ENCODE results near the gene YTHDC1.
"Not testable (repeated sequence)": the region's sequence is repeated elsewhere in the genome, so short reads cannot be mapped to it uniquely, and the experiment has no call there.

The YTHDC1 gene

DNA sequence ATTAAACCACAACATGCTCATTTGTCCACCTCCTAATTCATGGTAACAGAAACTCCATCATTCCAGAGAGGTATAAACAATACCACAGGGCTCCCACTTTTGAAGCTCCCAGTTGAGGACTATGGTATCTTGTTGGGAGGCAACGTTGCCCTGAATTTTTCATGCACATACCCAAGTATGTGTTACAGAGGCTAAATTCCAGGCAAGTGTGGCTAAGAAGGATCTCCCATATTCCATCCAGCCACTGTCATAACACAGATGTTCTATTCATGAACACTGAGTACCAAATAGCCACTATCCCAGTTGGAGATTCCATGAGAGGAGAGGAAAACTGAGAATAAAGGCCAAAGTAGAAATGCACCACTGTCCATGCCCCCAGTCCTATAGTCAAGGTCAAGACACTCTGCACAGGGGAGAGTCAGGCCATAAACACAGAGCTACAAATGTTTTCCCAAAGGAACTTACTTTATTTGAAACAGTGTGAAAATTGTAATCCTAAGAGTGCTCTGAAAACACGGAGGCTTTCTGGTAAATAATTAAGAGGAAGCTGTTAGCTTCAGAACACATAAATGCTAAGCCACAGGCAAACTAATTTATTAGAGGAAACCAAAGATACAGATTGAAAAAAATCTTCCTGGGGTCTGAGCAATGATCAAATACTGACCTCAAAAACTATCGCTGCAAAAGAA lies 62.0 kb downstream of the YTHDC1 start:
- DNase-seq = no peak

DNA sequence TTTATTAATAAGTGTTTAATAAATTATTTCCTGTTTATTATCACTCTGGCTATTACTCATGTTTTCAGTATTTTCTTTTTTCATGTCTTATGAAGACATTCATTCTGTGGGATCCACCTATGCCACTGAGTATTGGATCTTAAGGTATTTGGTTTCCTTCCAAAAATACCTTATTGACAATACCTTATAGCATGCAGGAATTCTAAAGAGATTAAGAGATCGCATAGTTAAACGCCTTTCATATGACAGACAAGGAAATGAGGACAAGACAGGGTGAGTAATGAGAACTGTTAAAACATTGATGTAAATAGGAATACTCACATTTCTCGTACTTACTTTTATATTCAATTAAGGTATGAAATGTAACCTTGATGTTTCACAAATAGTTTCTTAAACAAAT lies 66.2 kb downstream of the YTHDC1 start:
- no peak for DNase-seq

DNA sequence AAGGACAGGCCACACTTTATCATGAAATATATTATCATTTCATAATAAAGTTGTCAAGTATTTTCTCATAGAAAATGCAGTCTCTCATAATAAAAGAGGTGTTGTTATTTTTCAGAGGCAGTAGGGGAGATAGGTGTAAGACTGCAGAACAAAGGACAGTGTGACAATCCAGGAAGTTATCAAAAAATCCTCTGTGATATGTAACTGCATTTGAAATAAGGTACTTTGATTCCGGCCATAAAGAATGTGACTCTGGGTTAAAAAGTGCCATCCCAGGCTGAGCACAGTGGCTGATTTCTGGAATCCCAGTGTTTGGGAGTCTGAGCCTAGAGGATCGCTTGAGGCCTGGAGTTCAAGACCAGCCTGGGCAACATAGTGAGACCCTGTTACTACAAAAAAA lies 66.8 kb downstream of the YTHDC1 start:
- no peak for DNase-seq

GRCh38 chr4:68281796-68282740 lies 67.8 kb downstream of the YTHDC1 start:
- DNase-seq = not testable (repeated sequence)

- no peak for DNase-seq
Observed at GRCh38 chr4:68278029-68278428, 71.9 kb downstream of the YTHDC1 start.

DNA sequence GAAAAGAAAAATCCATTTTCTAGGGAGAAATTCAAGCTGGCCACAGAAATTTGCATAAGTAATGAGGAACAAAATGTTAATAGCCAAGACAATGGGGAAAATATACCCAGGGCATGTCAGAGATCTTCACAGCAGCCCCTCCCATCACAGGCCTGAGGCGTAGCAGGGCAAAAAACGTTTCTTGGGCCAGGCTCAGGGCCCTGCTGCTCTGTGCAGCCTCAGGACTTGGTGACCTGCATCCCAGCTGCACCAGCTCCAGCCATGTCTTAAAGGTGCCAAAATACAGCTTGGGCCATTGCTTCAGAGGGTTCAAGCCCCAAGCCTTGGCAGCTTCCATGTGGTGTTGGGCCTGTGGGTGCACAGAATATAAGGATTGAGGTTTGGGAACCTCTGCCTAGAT lies 72.3 kb downstream of the YTHDC1 start:
- DNase-seq = no peak

DNA sequence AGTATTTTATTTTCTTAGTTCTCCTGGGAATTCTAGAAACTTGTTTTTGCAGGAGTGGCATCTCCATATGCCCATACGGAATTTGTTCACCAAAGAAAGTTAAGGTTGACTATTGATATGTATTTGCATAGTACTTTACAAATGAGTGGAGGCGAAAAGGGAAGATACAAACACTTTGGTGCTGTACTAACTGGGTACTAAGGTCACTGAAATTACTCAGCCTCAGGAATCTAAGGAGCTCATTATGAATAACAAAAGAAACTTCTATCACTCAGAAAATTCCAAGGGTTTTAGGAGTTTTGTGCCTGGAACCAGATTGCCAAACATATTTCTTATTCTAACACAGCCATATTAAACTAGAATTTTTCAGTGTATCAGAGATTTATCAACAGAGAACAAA lies 77.0 kb downstream of the YTHDC1 start:
- DNase-seq = no peak

DNA sequence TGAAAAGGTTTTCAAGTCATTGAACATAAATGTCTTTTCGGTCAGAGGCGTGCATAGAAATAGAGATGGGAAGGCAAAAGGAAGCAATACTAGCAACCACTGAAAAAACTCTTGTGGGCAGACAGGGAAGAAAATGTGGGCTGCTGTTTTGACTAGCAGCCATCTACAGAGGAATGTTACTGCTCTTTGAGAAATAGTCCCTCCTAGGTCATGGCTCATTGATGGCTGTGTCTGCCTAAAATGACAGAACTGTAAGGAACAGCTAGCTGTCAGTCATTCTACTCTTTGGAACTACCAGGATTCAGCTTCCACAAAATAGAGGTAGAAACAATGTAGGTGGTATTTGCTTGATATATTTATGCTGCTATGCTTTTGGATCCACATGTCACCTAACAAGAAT lies 77.5 kb downstream of the YTHDC1 start:
- no peak for DNase-seq

DNA sequence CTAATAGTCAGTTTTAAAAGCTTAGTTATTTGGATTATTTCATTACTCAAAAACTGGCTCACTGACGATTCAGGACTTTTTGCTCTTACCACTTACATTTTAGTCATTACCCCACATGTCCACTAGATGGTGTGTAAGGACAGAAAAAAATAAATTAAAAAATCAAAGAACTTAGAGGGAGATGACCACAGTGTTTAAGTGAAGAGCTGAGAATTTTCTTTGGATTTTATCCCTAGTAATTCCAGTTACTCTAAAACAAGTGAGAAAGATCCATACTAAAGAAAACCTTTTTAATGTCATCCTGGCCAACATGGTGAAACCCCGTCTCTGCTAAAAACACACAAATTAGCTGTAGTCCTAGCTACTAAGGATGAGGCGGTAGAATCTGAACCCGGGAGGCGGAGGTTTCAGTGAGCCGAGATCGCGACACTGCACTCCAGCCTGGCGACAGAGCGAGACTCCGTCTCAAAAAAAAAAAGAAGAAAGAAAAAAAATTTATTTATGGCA lies 78.0 kb downstream of the YTHDC1 start:
- no peak for DNase-seq

GRCh38 chr4:68267433-68267944 lies 82.4 kb downstream of the YTHDC1 start:
- DNase-seq = no peak

- no peak for DNase-seq
Observed at GRCh38 chr4:68264875-68265565, 84.9 kb downstream of the YTHDC1 start.

All from 8988T (cell line).